ENCODE results near the gene STN1.

DNA sequence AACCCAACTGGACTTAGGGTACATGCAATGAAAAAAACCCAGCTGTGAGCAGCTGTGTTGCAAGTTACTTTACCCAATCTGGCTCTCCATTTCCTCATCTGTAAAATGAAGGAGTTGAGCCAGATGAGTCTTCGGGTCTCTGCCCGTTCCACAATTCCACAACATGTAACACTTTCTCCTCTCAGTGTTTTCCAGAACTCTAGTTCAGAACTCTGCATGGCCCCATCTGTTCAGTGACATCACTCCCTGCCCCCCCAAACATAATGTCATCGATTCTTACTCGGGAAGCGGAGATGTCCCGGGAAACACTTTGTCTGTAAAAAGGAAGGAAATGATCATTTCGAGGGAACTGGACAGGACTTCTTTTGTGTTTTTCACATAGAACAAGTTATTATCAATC is 65.1 kb downstream of the STN1 start:
- TF ChIP-seq, protein P1, sequence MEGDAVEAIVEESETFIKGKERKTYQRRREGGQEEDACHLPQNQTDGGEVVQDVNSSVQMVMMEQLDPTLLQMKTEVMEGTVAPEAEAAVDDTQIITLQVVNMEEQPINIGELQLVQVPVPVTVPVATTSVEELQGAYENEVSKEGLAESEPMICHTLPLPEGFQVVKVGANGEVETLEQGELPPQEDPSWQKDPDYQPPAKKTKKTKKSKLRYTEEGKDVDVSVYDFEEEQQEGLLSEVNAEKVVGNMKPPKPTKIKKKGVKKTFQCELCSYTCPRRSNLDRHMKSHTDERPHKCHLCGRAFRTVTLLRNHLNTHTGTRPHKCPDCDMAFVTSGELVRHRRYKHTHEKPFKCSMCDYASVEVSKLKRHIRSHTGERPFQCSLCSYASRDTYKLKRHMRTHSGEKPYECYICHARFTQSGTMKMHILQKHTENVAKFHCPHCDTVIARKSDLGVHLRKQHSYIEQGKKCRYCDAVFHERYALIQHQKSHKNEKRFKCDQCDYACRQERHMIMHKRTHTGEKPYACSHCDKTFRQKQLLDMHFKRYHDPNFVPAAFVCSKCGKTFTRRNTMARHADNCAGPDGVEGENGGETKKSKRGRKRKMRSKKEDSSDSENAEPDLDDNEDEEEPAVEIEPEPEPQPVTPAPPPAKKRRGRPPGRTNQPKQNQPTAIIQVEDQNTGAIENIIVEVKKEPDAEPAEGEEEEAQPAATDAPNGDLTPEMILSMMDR (conservative IDR thresholded peaks at IDR 0.05 in 1 of 2, IDR thresholded peaks at IDR 0.05 in 1 of 2; ENCODE audit: low read depth in 1 of 2, low read length in 2 of 2): no peak
- TF ChIP-seq EZH2 (IDR thresholded peaks at IDR 0.05; ENCODE audit: low read length, missing control alignments): no peak
